Measurements from ENCODE around the gene FGF22.
"Not testable (repeated sequence)": the region's sequence is repeated elsewhere in the genome, so short reads cannot be mapped to it uniquely, and the experiment has no call there.

Gene FGF22

DNA sequence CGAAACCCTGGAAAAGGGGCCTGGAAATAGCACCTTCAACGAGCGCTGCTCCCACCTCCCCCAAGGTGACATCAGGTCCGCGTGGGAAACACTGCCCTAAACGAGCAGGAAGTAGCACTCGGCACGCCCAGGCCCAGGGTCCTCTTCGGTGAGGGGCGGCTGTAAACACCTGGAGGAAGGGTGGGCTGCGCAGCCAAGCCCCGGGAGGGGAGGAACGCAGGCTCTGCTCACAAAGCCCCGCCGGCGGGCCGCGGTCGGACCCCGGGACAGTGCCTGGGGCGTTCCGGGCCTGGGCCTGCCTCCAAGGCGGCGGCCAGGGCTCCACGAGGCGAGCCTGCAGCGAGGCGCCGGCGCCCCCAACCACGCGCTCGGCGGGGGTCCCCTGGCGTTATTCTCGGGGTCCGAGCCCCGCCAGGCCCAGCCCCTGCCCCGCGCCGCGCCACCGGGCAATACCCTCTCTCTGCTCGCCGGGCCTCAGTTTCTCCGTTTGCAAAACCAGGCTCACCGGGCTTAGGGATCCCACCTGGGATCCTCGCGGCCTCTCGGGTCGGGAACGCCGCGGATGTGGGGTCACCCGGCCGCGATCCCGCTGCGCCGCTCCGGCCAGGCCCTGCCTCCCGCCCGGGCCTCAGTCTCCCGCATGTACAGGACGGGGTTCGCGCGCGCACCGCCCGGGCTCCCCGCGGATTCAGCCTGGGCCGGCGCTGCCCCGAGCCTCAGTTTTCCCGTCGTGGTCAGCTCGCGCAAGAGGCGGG, 22.7 kb downstream of the FGF22 start:
- DNase-seq (ENCODE audit: low read depth, low spot score), result no peak
- TF ChIP-seq POLR2AphosphoS5 (IDR thresholded peaks at IDR 0.05; ENCODE audit: borderline replicate concordance, low read depth, low read length), result no peak
- Histone ChIP-seq H3K9me3 (ENCODE audit: low read depth, low read length) (no peaks in the 10 kb centered on the region), H3K4me3 (peak overlapping the region; percentile 93), H3K27ac (peak overlapping the region; percentile 81), H3K9ac (ENCODE audit: insufficient read length) (peak overlapping the region; percentile 98), H3K36me3 (ENCODE audit: insufficient read depth, low read length) (no peaks in the 10 kb centered on the region; the same call in 1 of the 2 replicates)

DNA sequence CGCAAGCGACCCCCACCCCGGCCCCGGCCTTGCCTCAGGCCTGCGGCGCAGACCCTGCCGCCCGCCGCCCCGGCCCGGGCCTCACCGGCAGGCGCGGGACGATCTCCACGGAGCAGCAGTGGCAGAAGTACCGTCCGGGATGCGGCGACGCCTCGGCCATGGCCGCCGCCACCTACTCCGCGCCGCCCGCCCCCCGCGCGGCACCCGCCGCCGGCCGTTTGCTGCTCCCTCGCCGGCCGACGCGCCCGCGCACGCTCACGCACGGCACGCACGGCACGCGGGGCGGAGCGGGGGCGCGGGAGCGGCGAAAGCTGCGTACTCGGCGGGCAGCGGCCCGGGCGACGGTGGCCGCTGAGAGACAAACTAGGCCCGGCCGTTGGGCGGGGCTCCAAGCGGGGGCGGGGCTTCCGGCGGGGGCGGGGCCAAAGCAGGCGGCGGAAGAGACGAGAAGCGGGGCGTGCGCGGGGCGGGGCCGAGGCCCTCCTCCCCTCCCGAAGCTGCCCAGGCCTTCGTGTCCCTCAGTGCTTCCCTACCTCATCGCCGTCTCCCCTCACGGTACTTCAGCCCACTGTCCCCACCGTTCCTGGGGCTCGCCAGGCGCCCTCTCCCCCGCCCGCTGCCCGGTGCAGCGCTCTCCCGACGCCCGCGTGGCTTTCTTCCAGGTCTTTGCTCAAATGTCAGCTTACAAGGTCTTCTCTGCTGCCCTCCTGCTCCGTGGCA, 23.4 kb downstream of the FGF22 start, which contains the start of gene RNF126:
TSS of gene RNF126 (minus strand) at position 253 of the 720 bp plus-strand sequence. CDS start at position 160, 93 bp downstream.
- H3K9me3 ChIP-seq (ENCODE audit: low read depth, low read length), result no peaks in the 10 kb centered on the region
- peak within 1 kb of the TSS; percentile 98 for H3K9ac ChIP-seq (ENCODE audit: insufficient read length)
- TF ChIP-seq EZH2 (IDR thresholded peaks at IDR 0.05) (no peak), POLR2AphosphoS5 (IDR thresholded peaks at IDR 0.05; ENCODE audit: borderline replicate concordance, low read depth, low read length) (peak; percentile 66; the same call in 1 of the 2 replicates), FOXP2 (optimal IDR thresholded peaks at IDR 0.05; ENCODE audit: control extremely low read depth, extremely low read length, insufficient read depth) (peak; percentile 11)
- peak within 1 kb of the TSS; percentile 81 for H3K27ac ChIP-seq
- no peak for DNase-seq (ENCODE audit: low read depth, low spot score)
- H3K4me3 ChIP-seq, result peak within 1 kb of the TSS; percentile 93
- H3K36me3 ChIP-seq (ENCODE audit: insufficient read depth, low read length), result no peaks in the 10 kb centered on the region; the same call in 1 of the 2 replicates

DNA sequence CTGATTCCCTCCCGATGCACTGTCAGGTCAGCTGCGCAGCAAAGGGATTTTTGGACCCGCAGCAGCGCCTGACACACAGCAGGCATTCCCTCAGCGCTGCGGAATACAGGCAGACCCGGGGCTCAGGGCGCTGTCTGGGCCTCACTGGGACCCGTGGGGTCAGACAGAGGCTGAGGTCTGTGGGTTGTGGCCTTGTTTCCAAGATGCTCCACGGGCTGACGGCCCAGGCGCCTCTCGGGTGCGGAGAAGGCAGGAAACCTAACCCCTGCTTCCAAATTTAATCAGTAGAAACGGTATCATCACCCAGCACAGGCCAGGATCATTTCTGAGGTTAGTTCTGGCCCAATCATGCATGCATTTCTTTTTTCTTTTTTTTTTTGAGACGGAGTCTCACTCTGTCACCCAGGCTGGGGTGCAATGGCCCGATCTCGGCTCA, 24.0 kb downstream of the FGF22 start:
- no peak for DNase-seq (ENCODE audit: low read depth, low spot score)
- peak overlapping the region; percentile 67 for H3K9ac ChIP-seq (ENCODE audit: insufficient read length)
- peak overlapping the region; percentile 76 for H3K4me3 ChIP-seq
- no peak for TF ChIP-seq FOXP2 (optimal IDR thresholded peaks at IDR 0.05; ENCODE audit: control extremely low read depth, extremely low read length, insufficient read depth)
- no peak for TF ChIP-seq POLR2AphosphoS5 (IDR thresholded peaks at IDR 0.05; ENCODE audit: borderline replicate concordance, low read depth, low read length)
- TF ChIP-seq EZH2 (IDR thresholded peaks at IDR 0.05), result no peak
- H3K27ac ChIP-seq, result peak overlapping the region; percentile 77
- H3K36me3 ChIP-seq (ENCODE audit: insufficient read depth, low read length), result no peaks in the 10 kb centered on the region; the same call in 1 of the 2 replicates
- no peaks in the 10 kb centered on the region for H3K9me3 ChIP-seq (ENCODE audit: low read depth, low read length)

DNA sequence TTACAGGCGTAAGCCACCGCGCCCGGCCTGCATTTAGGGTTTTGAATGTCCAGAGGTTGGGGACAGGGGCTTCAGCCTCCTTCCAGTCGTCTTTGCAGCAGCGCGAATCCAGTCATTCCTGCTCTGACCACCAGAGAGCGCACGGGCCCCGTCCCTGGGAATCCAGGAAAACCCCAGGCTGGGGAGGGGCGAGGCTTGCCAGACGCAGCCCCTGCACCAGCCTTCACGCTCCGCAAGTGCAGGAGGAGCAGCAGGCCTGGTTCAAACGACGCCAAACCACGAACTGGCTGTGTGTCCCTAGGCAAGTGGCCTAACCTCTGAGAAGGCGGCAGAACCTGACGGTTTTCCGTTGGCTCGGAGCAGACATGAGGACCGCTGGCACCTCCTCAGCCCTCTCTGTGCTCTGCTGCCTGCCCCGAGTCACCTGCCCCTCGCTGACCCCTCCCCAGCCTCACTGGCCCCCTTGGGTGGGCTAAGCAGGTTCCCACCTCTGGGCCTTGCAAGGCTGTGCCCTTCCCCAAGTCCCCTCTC, 25.3 kb downstream of the FGF22 start:
- Histone ChIP-seq H3K9ac (ENCODE audit: insufficient read length) (no peak overlapping the region), H3K9me3 (ENCODE audit: low read depth, low read length) (no peaks in the 10 kb centered on the region), H3K36me3 (ENCODE audit: insufficient read depth, low read length) (no peaks in the 10 kb centered on the region), H3K4me3 (no peak overlapping the region), H3K27ac (no peak overlapping the region)
- TF ChIP-seq FOXP2 (optimal IDR thresholded peaks at IDR 0.05; ENCODE audit: control extremely low read depth, extremely low read length, insufficient read depth) (no peak), EZH2 (IDR thresholded peaks at IDR 0.05) (no peak), POLR2AphosphoS5 (IDR thresholded peaks at IDR 0.05; ENCODE audit: borderline replicate concordance, low read depth, low read length) (no peak)
- DNase-seq (ENCODE audit: low read depth, low spot score), result no peak

DNA sequence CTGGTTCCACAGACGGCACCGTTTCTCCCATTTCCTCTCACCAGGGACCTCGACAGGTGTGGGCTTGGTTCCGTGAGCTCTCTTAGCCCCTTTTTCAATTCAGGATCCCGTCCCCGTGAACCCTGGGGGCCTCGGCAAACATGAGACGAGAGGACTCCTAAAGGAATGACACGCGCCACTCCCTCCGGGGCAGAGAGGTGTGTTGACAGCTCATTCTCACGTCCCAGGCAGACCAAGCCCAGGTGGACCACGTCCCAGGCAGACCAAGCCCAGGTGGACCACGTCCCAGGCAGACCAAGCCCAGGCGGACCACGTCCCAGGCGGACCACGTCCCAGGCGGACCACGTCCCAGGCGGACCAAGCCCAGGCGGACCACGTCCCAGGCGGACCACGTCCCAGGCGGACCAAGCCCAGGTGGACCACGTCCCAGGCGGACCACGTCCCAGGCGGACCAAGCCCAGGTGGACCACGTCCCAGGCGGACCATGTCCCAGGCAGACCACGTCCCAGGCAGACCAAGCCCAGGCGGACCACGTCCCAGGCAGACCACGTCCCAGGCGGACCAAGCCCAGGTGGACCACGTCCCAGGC, 27.4 kb downstream of the FGF22 start:
- not testable (repeated sequence) for H3K9me3 ChIP-seq (ENCODE audit: low read depth, low read length); DNase-seq (ENCODE audit: low read depth, low spot score)

DNA sequence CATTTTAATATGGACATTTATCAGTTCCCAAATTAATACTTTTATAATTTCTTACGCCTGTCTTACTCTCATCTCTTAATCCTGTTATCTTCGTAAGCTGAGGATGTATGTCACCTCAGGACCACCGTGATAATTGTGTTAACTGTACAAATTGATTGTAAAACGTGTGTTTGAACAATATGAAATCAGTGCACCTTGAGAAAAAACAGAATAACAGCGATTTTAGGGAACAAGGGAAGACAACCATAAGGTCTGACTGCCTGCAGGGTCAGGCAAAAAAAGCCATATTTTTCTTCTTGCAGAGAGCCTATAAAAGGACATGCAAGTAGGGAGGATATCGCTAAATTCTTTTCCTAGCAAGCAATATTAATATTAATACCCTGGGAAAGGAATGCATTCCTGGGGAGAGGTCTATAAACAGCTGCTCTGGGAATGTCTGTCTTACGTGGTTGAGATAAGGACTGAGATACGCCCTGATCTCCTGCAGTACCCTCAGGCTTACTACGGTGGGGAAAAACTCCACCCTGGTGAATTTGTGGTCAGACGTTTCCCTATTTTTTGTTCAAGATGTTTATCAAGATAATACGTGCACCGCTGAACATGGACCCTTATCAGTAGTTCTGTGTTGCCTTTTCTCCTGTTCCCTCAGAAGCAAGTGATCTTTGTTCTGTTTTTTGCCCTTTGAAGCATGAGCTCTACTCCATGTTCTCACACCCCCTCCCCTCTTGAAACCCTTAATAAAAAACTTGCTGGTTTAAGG, 29.2 kb downstream of the FGF22 start:
- H3K36me3 ChIP-seq (ENCODE audit: insufficient read depth, low read length); H3K9me3 ChIP-seq (ENCODE audit: low read depth, low read length); DNase-seq (ENCODE audit: low read depth, low spot score); H3K9ac ChIP-seq (ENCODE audit: insufficient read length): not testable (repeated sequence)
- Histone ChIP-seq H3K4me3 (peak overlapping the region; percentile 54), H3K27ac (peak overlapping the region; percentile 77)

More for the DNA sequence above, 27.4 kb downstream of the FGF22 start:
- not testable (repeated sequence) for H3K36me3 ChIP-seq (ENCODE audit: insufficient read depth, low read length); H3K27ac ChIP-seq; H3K4me3 ChIP-seq; H3K9ac ChIP-seq (ENCODE audit: insufficient read length)

DNA sequence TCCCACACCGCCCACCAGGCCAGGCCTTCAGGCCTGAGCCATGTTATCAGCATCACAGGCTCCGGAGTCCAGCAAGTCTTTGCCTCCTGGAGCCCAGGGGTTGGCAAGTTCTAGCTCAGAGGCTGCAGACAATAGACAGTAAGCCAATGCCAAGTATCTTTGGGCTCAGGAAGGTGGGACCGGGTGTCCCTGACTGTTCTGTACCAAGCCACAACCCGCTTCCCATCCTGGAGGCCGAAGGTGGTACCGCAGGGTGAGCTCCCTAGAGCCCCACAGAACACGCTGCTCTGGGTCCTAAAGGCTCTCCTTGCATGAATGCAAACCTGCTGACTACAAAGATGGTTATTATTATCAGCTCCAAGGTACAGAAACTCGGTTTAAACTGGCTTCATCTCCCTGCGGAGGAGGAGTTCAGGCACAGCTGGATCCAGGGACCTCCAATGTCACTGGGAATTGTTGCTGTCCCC, 31.0 kb downstream of the FGF22 start:
- no peak overlapping the region for H3K9ac ChIP-seq (ENCODE audit: insufficient read length)
- no peaks in the 10 kb centered on the region for H3K36me3 ChIP-seq (ENCODE audit: insufficient read depth, low read length)
- H3K4me3 ChIP-seq, result no peak overlapping the region
- H3K27ac ChIP-seq, result no peak overlapping the region
- no peaks in the 10 kb centered on the region for H3K9me3 ChIP-seq (ENCODE audit: low read depth, low read length)
- no peak for DNase-seq (ENCODE audit: low read depth, low spot score)
- TF ChIP-seq EZH2 (IDR thresholded peaks at IDR 0.05), result no peak
- no peak for TF ChIP-seq FOXP2 (optimal IDR thresholded peaks at IDR 0.05; ENCODE audit: control extremely low read depth, extremely low read length, insufficient read depth)
- no peak for TF ChIP-seq POLR2AphosphoS5 (IDR thresholded peaks at IDR 0.05; ENCODE audit: borderline replicate concordance, low read depth, low read length)

Data from SK-N-MC (cell line).